Stimulated activated CD8-positive, alpha-beta memory T cell treated with anti-CD3 and anti-CD28 coated beads, Interleukin-2, amount 100 ng/mL, for 1 hour (primary cell): Measurements from ENCODE around the gene CES3.
"Not testable (repeated sequence)": the region's sequence is repeated elsewhere in the genome, so short reads cannot be mapped to it uniquely, and the experiment has no call there.

ENCODE experiments used
- DNase-seq, 2 donors: peaks; one replicate each; pipeline ENCODE4 v3.0.0-alpha.2; 2020; ENCODE audit warnings: low read depth in 2 of 2

The CES3 gene

DNA sequence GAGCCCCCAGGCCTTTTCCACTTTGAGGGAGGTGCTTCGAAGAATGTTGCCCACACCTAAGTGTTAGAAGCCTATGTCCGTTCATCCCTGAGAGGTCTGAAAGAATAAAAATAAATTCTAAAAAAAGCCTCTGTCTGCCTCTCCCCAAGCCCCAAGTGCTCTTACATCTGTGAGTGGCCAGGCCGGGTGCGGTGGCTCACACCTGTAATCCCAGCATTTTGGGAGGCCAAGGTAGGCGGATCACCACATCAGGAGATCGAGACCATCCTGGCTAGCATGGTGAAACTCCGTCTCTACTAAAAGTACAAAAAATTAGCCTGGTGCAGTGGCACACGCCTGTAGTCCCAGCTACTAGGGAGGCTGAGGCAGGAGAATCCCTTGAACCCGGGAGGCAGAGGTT, 16.1 kb upstream of the CES3 start:
- not testable (repeated sequence) for DNase-seq

DNA sequence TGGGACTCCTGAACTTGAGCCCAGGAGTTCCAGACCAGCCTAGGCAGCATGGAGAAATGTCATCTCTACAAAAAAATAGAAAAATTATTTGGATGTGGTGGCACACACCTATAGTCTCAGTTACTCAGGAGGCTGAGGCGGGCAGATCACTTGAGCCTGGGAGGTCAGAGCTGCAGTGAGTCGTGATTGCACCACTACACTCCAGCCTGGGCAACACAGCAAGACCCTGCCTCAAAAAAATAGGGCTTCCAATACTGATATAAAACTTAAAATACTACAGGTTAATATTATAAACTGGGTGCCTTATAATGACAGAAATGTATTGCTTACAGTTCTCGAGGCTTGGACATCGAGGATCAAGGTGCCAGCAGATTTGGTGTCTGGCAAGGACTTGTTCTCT, 15.1 kb upstream of the CES3 start:
- no peak for DNase-seq

DNA sequence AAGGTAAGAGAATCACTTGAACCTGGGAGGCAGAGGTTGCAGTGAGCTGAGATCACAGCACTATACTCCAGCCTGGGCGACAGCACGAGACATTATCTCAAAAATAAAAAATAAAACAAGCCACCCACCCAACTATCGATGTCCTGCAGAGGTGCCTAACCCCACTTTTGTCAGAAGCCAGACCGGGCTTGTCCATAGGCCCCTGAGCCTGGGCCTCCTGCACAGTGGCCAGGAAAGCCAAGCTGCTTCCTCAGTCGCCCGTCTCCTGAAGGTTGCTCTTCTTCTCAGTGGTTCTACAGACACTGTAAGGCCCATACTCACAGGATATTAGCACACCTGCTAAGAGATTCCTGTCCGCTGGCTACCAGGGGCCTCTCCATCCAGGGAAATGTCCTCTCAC, 14.5 kb upstream of the CES3 start:
- DNase-seq = no peak

DNA sequence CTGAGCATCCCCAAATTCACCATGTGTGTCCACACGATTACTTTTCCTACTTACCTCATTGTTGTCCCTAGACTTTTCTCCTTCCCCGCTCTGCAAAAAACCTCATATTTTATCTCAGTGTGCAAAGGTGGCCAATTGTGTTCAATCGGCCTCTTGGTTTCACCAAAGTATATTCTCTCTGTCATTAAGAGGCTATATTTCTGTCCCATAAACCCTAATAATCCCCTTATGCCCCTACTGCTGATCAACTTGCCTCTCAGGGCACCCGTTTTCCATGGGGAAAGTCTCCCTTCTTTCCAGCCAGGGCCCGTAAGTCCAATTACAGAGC, 14.1 kb upstream of the CES3 start:
- no peak for DNase-seq

DNA sequence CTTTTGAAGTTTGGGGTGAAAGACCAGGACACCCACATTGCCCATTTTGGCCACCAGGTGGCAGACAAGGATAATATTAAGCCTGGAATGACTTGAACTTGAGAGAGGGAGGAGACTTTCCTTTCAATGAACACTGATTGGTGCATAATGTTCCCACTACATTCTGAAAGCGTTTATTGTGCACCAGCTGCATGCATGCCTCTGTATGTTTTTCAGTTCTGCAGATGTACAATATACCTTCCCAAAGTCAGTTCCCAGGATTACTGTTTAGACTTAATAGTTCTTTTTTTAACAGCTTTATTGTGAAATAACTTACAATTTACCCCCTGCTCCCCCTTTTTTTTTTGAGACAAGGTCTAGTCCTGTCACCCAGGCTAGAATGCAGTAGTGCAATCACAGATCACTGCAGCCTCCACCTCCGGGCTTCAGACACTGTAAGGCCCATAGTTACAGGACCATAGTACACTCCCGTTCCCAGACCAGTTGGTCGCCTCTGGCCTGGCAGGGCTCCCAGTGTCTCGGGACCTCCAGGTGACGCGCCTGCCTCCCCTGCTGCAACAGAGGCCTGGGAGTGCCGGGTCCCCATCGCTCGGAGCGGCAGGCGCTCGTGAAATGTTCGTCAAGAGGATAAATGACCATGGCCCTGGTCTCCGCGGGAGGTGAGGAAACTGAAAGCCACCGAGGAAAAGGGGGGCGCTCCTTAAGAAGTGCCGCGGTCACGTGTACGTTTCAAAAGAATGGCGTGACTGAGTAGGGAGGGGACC, 13.6 kb upstream of the CES3 start:
- DNase-seq = peak; percentile 64 to 70

DNA sequence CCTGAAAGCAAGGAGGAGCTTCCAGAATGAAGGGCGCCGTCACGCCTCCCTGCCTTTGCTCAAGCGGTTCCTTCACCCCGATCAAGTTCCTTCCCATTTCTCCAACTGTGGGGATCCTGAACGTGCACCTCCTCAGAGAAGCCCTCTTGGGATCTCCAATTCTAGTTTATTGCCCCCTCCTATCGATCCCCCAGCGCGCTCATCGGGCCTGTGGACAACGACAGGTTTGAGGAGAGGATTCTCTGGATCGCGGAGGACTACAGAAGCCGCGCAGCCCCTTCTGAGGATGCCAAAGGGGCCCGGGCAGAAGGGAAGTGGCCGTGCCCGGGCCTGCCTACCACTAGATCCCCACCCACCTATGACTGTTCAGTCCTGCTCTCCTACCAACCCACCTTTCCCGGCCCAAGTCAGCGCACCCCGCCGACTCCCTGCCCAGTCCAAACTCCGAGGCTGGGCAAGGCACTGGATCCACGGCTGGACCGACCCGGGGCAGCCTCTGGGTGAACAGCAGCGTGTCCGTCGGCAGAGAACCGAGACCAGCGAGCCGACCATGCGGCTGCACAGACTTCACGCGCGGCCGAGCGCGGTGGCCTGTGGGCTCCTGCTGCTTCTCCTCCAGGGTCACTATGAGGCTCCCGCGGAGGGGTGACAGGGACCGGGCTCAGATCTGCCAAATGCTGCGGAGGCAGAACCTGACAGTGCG, 12.8 kb upstream of the CES3 start:
- no peak for DNase-seq

- DNase-seq = no peak
Observed at GRCh38 chr16:66948837-66949225, 12.2 kb upstream of the CES3 start.

DNA sequence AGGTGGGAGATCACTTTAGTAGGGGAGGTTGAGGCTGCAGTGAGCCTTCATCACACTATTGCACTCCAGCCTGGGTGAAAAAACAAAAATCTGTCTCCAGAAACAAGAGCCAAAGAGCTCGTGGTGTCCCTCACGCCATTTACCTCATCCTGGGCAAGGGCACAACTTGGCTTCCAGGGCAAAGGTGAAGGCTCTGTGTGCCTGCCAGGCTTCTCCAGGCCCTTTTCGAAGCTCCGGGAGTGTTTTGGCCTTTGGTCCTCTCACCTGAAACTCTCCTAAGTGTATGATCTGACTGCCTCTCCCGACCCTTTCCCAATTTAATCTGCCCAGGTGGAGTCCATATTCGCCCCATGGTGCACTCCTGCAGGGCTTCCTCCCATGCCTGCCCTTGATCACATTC, 11.6 kb upstream of the CES3 start:
- no peak for DNase-seq

- no peak for DNase-seq
Observed at GRCh38 chr16:66950437-66950836, 10.6 kb upstream of the CES3 start.

GRCh38 chr16:66950971-66951790, 9.9 kb upstream of the CES3 start:
- no peak for DNase-seq

DNA sequence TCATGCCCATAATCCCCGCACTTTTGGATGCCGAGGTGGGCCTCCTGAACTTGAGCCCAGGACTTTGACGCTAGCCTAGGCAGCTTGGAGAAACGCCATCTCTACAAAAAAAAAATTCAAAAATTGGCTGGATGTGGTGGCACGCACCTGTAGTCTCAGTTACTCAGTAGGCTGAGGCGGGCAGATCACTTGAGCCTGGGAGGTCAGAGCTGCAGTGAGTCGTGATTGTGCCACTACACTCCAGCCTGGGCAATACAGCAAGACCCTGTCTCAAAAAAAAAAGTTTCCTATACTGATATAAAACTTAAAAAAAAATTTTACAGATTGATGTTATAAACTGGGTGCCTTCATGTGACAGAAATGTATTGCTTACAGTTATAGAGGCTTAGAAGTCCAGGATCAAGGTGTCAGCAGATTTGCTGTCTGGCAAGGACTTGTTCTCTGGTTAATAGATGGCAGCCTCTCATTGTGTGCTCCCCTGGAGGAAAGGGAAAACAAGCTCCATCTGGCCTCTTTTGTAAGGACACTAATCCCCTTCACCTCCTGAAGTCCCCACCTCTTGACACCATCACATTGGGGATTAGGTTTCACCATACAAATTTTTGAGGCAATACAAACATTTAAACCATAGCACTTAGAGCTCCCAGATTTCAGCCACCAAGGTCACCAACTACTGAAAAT, 8.5 kb upstream of the CES3 start:
- DNase-seq = no peak

GRCh38 chr16:66953462-66954096, 7.5 kb upstream of the CES3 start:
- DNase-seq = no peak

GRCh38 chr16:66954097-66954659, 6.9 kb upstream of the CES3 start:
- DNase-seq = peak; percentile 46 to 48

- not testable (repeated sequence) for DNase-seq
Observed at GRCh38 chr16:66955363-66956153, 5.5 kb upstream of the CES3 start.

DNA sequence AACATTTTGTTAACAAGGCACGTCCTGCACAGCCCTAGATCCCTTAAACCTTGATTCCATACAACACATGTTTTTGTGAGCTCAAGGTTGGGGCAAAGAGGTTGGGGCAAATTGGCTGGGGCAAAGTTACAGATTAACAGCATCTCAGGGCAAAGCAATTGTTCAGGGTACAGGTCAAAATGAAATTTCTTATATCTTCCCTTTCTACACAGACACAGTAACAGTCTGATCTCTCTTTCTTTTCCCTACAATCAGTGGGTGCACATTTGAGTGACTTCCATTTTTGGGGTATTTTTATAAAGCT, 5.0 kb upstream of the CES3 start:
- DNase-seq = not testable (repeated sequence)

GRCh38 chr16:66958857-66959703, 2.0 kb upstream of the CES3 start:
- no peak for DNase-seq

- no peak for DNase-seq
Observed at GRCh38 chr16:66959704-66960161, 1.3 kb upstream of the CES3 start.

DNA sequence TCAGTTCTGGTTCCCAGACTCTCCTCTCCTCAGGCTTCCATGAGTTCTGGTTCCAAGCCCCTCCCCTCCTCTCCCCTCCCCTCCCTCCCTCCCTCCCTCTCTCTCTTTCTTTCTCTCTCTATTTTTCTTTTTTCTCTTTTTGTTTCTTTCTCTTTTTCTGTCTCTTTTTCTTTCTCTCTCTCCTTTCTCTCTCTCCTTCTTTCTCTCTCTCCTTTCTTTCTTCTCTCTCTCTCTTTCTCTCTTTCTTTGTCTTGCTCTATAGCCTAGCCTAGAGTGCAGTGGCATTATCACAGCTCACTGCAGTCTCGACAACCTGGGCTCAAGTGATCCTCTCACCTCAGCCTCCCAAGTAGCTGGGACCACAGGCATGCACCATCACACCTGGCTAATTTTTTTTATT, 796 bp upstream of the CES3 start:
- no peak for DNase-seq

GRCh38 chr16:66961914-66962313, 848 bp downstream of the CES3 start:
- no peak for DNase-seq

DNA sequence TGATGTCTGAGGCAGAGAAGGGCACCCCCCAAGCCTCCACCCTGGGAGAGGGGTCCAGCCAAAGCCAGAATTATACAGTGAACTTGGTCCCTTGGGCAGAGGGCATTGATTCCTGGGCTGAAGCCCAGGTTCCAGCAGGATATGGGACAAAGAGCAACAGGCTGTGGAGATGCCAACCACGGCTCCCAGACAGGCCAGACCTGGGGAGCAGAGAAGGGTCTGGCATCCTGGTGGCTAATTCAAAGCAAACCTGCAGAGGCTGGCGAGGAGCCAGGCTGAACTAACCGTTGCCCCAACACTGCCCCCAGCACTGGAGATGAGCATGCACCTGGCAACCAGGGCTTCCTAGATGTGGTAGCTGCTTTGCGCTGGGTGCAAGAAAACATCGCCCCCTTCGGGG, 3.0 kb downstream of the CES3 start:
- no peak for DNase-seq
